ENCODE results near the gene DUSP2. TPM values are rescaled to one million over a fixed set of nuclear protein-coding genes. Genes with fewer than 3 reads are reported as not detected.

Gene DUSP2
- total RNA-seq, 4 donors from 2014 or later: 26.0 to 124 (median 74.1) TPM

DNA sequence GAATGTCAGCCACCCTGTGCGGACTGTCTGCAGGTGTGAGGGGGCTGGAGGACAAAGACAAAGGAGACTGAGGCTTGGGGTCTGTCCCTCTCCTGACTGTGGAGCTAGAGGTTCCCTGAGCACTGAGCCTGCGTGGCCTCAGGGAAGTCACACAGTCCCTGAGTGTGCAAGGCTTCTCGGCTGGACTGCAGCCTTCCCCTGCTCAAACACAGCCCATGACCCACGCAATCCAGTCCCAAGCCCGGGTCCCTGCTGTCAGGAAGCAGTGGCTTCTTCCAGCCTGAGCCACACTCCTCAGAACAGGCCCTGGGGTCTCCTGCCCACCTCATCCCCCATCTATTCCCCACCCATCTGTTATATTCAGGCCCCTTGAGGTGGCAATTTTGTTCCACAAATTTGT is 9.6 kb downstream of the DUSP2 start:
- Histone ChIP-seq H3K27ac (no peak overlapping the region), H3K9me3 (no peaks in the 10 kb centered on the region), H3K4me1 (peaks cover 14% of the 10 kb centered on the region), H3K27me3 (no peaks in the 10 kb centered on the region), H3K36me3 (no peaks in the 10 kb centered on the region), H3K4me3 (no peak overlapping the region)
- no peak for DNase-seq (ENCODE audit: low spot score in 2 of 2)
- TF ChIP-seq, protein P1, sequence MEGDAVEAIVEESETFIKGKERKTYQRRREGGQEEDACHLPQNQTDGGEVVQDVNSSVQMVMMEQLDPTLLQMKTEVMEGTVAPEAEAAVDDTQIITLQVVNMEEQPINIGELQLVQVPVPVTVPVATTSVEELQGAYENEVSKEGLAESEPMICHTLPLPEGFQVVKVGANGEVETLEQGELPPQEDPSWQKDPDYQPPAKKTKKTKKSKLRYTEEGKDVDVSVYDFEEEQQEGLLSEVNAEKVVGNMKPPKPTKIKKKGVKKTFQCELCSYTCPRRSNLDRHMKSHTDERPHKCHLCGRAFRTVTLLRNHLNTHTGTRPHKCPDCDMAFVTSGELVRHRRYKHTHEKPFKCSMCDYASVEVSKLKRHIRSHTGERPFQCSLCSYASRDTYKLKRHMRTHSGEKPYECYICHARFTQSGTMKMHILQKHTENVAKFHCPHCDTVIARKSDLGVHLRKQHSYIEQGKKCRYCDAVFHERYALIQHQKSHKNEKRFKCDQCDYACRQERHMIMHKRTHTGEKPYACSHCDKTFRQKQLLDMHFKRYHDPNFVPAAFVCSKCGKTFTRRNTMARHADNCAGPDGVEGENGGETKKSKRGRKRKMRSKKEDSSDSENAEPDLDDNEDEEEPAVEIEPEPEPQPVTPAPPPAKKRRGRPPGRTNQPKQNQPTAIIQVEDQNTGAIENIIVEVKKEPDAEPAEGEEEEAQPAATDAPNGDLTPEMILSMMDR (IDR thresholded peaks at IDR 0.05): no peak
- TF ChIP-seq POLR2AphosphoS5 (IDR thresholded peaks at IDR 0.05) (no peak), POLR2A (IDR thresholded peaks at IDR 0.05) (no peak), EP300 (IDR thresholded peaks at IDR 0.05) (no peak)
- 75% methylated on average over 5 of the region's 5 CpGs for WGBS

DNA sequence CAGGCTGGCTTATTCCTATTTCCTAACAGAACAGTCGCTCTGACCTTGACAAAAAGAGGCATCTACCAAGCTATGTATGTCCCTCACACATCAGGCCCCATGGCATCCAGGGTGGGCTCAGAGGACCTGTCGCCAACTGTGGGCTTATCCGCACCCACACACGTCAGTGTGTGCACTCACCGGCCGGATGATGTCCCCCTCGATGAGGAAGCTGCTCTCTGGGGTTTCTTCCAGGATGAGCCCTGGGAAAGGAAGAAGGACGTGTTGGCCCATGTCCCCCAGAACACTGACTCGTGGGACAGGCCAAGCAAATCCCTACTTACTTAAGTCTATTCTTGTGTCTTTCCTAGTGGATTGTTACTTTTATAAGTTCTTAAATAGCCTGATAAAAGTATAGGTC is 10.1 kb downstream of the DUSP2 start:
- WGBS: 77% methylated on average over 9 of the region's 9 CpGs
- no peak for DNase-seq (ENCODE audit: low spot score in 2 of 2)
- H3K9me3 ChIP-seq: no peaks in the 10 kb centered on the region
- TF ChIP-seq, protein P1 (IDR thresholded peaks at IDR 0.05): no peak
- TF ChIP-seq POLR2A (IDR thresholded peaks at IDR 0.05): no peak
- TF ChIP-seq POLR2AphosphoS5 (IDR thresholded peaks at IDR 0.05): no peak
- no peak for TF ChIP-seq EP300 (IDR thresholded peaks at IDR 0.05)
- H3K27ac ChIP-seq: no peak overlapping the region
- H3K4me1 ChIP-seq: peaks cover 14% of the 10 kb centered on the region
- no peaks in the 10 kb centered on the region for H3K27me3 ChIP-seq
- no peaks in the 10 kb centered on the region for H3K36me3 ChIP-seq
- H3K4me3 ChIP-seq: no peak overlapping the region

DNA sequence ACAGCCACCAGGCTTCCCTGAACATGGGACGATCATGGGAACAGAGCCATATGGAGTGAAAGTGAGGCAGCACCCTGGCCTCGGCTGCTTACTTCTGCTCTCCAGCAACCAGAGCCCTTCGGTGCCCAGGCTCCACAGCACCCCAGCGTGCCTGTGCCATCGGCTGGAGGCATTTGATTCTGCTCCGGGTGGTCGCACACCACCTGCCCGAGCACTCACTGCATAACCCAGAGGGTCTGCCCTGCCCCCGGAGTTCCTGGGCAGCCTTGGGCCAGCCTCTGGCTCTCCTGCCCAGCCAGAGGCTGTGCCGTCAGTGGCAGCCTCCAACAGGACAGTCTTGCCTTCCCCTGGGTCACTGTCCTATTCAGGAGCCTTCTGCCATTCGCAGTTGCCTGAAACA is 10.8 kb downstream of the DUSP2 start:
- 70% methylated on average over 5 of the region's 11 CpGs for WGBS
- Histone ChIP-seq H3K4me3 (no peak overlapping the region), H3K9me3 (no peaks in the 10 kb centered on the region), H3K4me1 (peaks cover 14% of the 10 kb centered on the region), H3K36me3 (no peaks in the 10 kb centered on the region), H3K27me3 (no peaks in the 10 kb centered on the region), H3K27ac (no peak overlapping the region)
- TF ChIP-seq POLR2A (IDR thresholded peaks at IDR 0.05) (no peak), EP300 (IDR thresholded peaks at IDR 0.05) (no peak), POLR2AphosphoS5 (IDR thresholded peaks at IDR 0.05) (no peak)
- TF ChIP-seq, protein P1 (IDR thresholded peaks at IDR 0.05): no peak
- DNase-seq (ENCODE audit: low spot score in 2 of 2): no peak

DNA sequence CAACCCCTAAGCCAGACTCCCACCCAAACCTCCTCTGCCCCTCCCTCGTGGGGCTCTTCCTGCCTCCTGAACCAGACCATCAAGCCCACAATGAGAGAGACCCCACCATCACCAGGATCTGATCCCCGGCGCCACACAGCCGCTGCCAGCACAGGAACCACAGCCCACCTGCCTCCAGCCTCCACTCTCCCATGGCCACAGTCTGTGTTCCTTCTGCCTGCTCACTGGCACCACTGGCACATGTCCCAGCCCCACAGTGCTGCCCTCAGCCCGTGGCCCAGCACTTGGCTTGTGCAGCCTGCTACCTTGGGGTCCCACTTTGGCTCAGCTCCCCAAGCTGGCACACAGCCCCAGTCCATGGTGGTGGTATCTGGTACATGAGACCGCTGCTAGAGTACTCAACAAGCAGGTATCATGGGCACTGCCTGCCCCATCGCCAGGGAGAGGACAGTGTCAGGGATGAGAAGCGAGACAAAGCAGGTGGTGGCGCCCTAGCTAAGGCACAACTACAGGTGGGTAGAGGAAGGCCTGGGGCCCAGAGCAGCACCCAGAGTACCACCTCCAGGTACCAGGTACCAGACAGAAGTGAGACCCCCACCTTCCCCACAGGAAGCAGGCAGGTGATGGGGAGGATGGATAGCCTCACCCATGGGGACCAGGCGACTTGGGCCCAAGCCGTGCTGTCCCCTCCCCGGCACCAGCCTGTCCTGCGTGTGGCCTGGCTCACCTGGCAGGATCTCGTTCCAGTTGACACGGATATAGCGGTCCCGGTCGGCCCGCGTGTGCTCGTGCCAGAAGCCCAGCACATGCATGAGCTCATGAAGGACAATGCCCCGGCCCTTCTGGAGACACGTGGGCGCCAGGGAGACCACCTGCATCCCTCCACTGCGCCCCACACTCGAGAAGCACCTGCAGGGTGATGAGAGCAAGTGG is 13.2 kb downstream of the DUSP2 start:
- DNase-seq (ENCODE audit: low spot score in 2 of 2): no peak
- H3K4me3 ChIP-seq: no peak overlapping the region
- H3K27ac ChIP-seq: no peak overlapping the region
- 95% methylated on average over 8 of the region's 26 CpGs for WGBS
- H3K4me1 ChIP-seq: no peaks in the 10 kb centered on the region
- H3K9me3 ChIP-seq: no peaks in the 10 kb centered on the region
- H3K27me3 ChIP-seq: no peaks in the 10 kb centered on the region
- no peaks in the 10 kb centered on the region for H3K36me3 ChIP-seq
- TF ChIP-seq POLR2A (IDR thresholded peaks at IDR 0.05) (no peak), EP300 (IDR thresholded peaks at IDR 0.05) (no peak), POLR2AphosphoS5 (IDR thresholded peaks at IDR 0.05) (no peak)
- TF ChIP-seq, protein P1 (IDR thresholded peaks at IDR 0.05): no peak

DNA sequence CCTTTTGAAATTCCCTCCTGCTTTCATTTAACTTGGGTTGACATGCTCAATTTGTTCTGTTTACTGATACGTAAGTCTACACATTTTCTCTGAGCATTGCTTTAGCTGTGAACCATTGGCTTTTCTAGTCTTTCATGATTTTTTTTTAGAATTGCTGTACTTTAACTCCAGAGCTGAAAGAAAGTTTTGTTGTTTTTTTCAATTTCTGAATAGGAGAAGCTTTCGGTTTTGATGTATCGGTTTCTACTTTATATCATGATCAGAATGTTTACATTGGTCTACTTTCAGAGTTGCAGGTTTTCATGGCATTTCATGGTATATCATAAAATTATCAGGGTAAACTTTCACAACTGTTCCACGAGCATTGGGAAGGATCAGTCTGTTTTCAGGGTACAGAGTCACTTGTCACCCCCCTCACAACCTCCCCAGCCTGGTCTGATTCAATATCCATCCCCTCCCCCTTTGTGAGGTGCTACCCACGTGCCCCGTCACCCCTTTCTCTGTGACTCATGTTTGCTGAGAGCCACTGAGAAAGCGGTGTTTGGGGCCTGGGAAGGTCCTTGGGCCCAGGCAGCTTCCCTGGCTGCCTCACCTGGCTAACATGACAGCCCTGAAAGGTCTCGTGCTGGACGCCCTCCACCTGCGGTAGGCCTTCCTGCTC is 14.0 kb downstream of the DUSP2 start:
- no peak overlapping the region for H3K27ac ChIP-seq
- no peaks in the 10 kb centered on the region for H3K9me3 ChIP-seq
- 86% methylated on average over 10 of the region's 10 CpGs for WGBS
- H3K4me3 ChIP-seq: no peak overlapping the region
- H3K27me3 ChIP-seq: no peaks in the 10 kb centered on the region
- DNase-seq (ENCODE audit: low spot score in 2 of 2): no peak
- no peaks in the 10 kb centered on the region for H3K36me3 ChIP-seq
- no peak for TF ChIP-seq EP300 (IDR thresholded peaks at IDR 0.05)
- no peaks in the 10 kb centered on the region for H3K4me1 ChIP-seq
